H1 (cell line): Measurements from ENCODE around the gene MBD5. TPM values are rescaled to one million over a fixed set of nuclear protein-coding genes. Genes with fewer than 3 reads are reported as not detected.

Experiments used
- CTCF ChIA-PET: fragments of 300-600 bp; sonication (Branson Sonifier 250); formaldehyde crosslinking; loops from one replicate; lab custom pipeline; 2021; ENCODE audit not compliant: partially characterized antibody; lab: Charles Lee
- POLR2A ChIA-PET: fragments of 300-600 bp; sonication (Branson Sonifier 250); formaldehyde crosslinking; loops from one replicate; lab custom pipeline; 2021; ENCODE audit warnings: inconsistent platforms; ENCODE audit not compliant: partially characterized antibody; lab: Charles Lee
- DNase-seq, 2 experiments: peaks; one replicate each; pipeline versions ENCODE4 v3.0.0 to v3.0.0-alpha.2; 2010 to 2022; ENCODE audit warnings: low spot score in 2 of 2, low read depth in 1 of 2, mixed read lengths in 1 of 2
- FAIRE-seq: peaks from 2 replicates; lab custom pipeline; 2011; peaks lifted over from hg19 to GRCh38; lab: Jason Lieb, UNC
- H2AFZ ChIP-seq: 2 replicates; pipeline ENCODE4 v1.8.1; 2012; ENCODE audit warnings: low read length, inconsistent platforms
- H2AK5ac ChIP-seq: 2 replicates; pipeline ENCODE4 v1.6.1; 2013; ENCODE audit warnings: low read depth, low read length
- H2BK120ac ChIP-seq: replicated peaks from 2 replicates; pipeline ENCODE3; 2013; ENCODE audit warnings: low read depth, low read length, inconsistent platforms
- H2BK12ac ChIP-seq: 2 replicates; pipeline ENCODE4 v1.6.1; 2013; ENCODE audit warnings: low read depth, low read length
- H2BK15ac ChIP-seq: 2 replicates; pipeline ENCODE4 v1.6.1; 2013; ENCODE audit warnings: low read length
- H2BK20ac ChIP-seq: 2 replicates; pipeline ENCODE4 v1.6.1; 2013; ENCODE audit warnings: low read length
- H2BK5ac ChIP-seq: 2 replicates; pipeline ENCODE4 v1.6.1; 2013; ENCODE audit warnings: low read depth, low read length
- H3K14ac ChIP-seq: 2 replicates; pipeline ENCODE4 v1.6.1; 2013; ENCODE audit warnings: inconsistent platforms; ENCODE audit not compliant: insufficient read length
- H3K18ac ChIP-seq: 2 replicates; pipeline ENCODE4 v1.6.1; 2013; ENCODE audit warnings: low read length; ENCODE audit errors: extremely low read depth
- H3K23ac ChIP-seq: 2 replicates; pipeline ENCODE4 v1.6.1; 2013; ENCODE audit warnings: inconsistent platforms; ENCODE audit not compliant: insufficient read length
- H3K23me2 ChIP-seq: 2 replicates; pipeline ENCODE4 v1.6.1; 2013; ENCODE audit warnings: low read depth, low read length
- H3K27ac ChIP-seq: 2 replicates; pipeline ENCODE4 v1.6.1; 2011; ENCODE audit warnings: low read depth, low read length, inconsistent platforms
- H3K27me3 ChIP-seq, 4 experiments: replicated peaks in 1 of 4; 1 replicate in 1 of 4; 2 replicates in 3 of 4; pipeline versions ENCODE4 v1.6.1 to v1.8.1; 2011 to 2013; ENCODE audit warnings: low read length in 3 of 4, mild to moderate bottlenecking in 3 of 4, inconsistent platforms in 2 of 4, mixed read lengths in 2 of 4, moderate library complexity in 1 of 4; ENCODE audit not compliant: control insufficient read depth in 3 of 4, insufficient read depth in 3 of 4; ENCODE audit errors: extremely low read depth in 1 of 4
- H3K36me3 ChIP-seq, 4 experiments: 2 replicates each; pipeline versions ENCODE4 v1.6.1 to v1.8.1; 2011 to 2013; ENCODE audit warnings: mild to moderate bottlenecking in 4 of 4, low read length in 3 of 4, moderate library complexity in 2 of 4, control low read depth in 1 of 4, inconsistent platforms in 1 of 4; ENCODE audit not compliant: insufficient read depth in 4 of 4, control insufficient read depth in 2 of 4
- H3K4ac ChIP-seq: replicated peaks from 2 replicates; pipeline ENCODE3; 2013; ENCODE audit warnings: low read length, low read depth, mixed read lengths, inconsistent platforms; ENCODE audit not compliant: insufficient read length
- H3K4me1 ChIP-seq, 4 experiments: replicated peaks in 1 of 4; 1 replicate in 1 of 4; 2 replicates in 3 of 4; pipeline versions ENCODE4 v1.6.1 to v1.8.1; 2011 to 2013; ENCODE audit warnings: low read length in 3 of 4, inconsistent platforms in 2 of 4, mixed read lengths in 1 of 4; ENCODE audit not compliant: insufficient read depth in 4 of 4, control insufficient read depth in 3 of 4
- H3K4me2 ChIP-seq, 2 experiments: 2 replicates each; pipeline versions ENCODE4 v1.6.1 to v1.8.1; 2011 to 2013; ENCODE audit warnings: low read depth in 2 of 2, low read length in 2 of 2, control low read depth in 1 of 2, inconsistent platforms in 1 of 2, mild to moderate bottlenecking in 1 of 2; ENCODE audit not compliant: insufficient read depth in 1 of 2
- H3K4me3 ChIP-seq, 4 experiments: fragments of 200-600, 300-600 bp in 1 of 4; sonication (generic), shearing (Covaris generic), sonication (Bioruptor Twin) in 1 of 4; 2 replicates each; pipeline versions ENCODE4 v1.5.1 to v1.8.1; 2011 to 2016; ENCODE audit warnings: low read length in 4 of 4, low read depth in 3 of 4, control low read depth in 2 of 4, inconsistent platforms in 2 of 4, mild to moderate bottlenecking in 2 of 4, mixed read lengths in 1 of 4, moderate library complexity in 1 of 4; ENCODE audit not compliant: insufficient read depth in 2 of 4; ENCODE audit errors: extremely low read depth in 1 of 4
- H3K56ac ChIP-seq: replicated peaks from 2 replicates; pipeline ENCODE3; 2013; ENCODE audit warnings: low read depth, mild to moderate bottlenecking, mixed read lengths, low read length, inconsistent platforms; ENCODE audit not compliant: insufficient read length
- H3K79me1 ChIP-seq: 2 replicates; pipeline ENCODE4 v1.6.1; 2013; ENCODE audit warnings: low read depth, low read length, control low read depth
- H3K79me2 ChIP-seq, 2 experiments: 2 replicates each; pipeline versions ENCODE4 v1.6.1 to v1.8.1; 2012 to 2013; ENCODE audit warnings: low read length in 2 of 2, mild to moderate bottlenecking in 2 of 2, inconsistent platforms in 1 of 2; ENCODE audit not compliant: insufficient read depth in 2 of 2, control insufficient read depth in 1 of 2
- H3K9ac ChIP-seq, 4 experiments: replicated peaks in 1 of 4; 1 replicate in 1 of 4; 2 replicates in 3 of 4; pipeline versions ENCODE4 v1.6.1 to v1.8.1; 2011 to 2013; ENCODE audit warnings: low read depth in 3 of 4, low read length in 3 of 4, control low read depth in 2 of 4, mild to moderate bottlenecking in 2 of 4, moderate library complexity in 2 of 4, inconsistent platforms in 1 of 4; ENCODE audit errors: extremely low read depth in 1 of 4
- H3K9me3 ChIP-seq, 2 experiments: 2 replicates each; pipeline versions ENCODE4 v1.6.1 to v1.8.1; 2012 to 2013; ENCODE audit warnings: mild to moderate bottlenecking in 2 of 2, moderate library complexity in 2 of 2, control low read depth in 1 of 2, inconsistent platforms in 1 of 2, low read depth in 1 of 2, low read length in 1 of 2, mixed read lengths in 1 of 2; ENCODE audit not compliant: insufficient read depth in 2 of 2
- H4K20me1 ChIP-seq, 2 experiments: replicated peaks in 1 of 2; 2 replicates each; pipeline versions ENCODE3 to v1.8.1; 2011 to 2013; ENCODE audit warnings: inconsistent platforms in 2 of 2, low read length in 2 of 2, mild to moderate bottlenecking in 1 of 2; ENCODE audit not compliant: insufficient read depth in 2 of 2, control insufficient read depth in 1 of 2
- H4K5ac ChIP-seq: 2 replicates; pipeline ENCODE4 v1.6.1; 2013; ENCODE audit warnings: low read length, low read depth, mixed read lengths, inconsistent platforms; ENCODE audit not compliant: insufficient read length
- H4K8ac ChIP-seq: 2 replicates; pipeline ENCODE4 v1.8.0; 2013; ENCODE audit warnings: mild to moderate bottlenecking, moderate library complexity, low read length, inconsistent platforms; ENCODE audit not compliant: insufficient read depth; ENCODE audit errors: extremely low read depth
- H4K91ac ChIP-seq: replicated peaks from 2 replicates; pipeline ENCODE3; 2013; ENCODE audit warnings: low read length, mixed read lengths, inconsistent platforms; ENCODE audit not compliant: insufficient read length
- BRCA1 ChIP-seq: IDR thresholded peaks from 2 replicates; pipeline ENCODE4 v1.6.1; 2012; ENCODE audit warnings: low read depth, low read length, improper control_type of control experiment
- CBX8 ChIP-seq: fragments of 300-800, 300-1000 bp; sonication (generic); IDR thresholded peaks from 2 replicates; pipeline ENCODE4 v1.7.1; 2016; ENCODE audit warnings: low read depth, low read length, borderline replicate concordance
- CTBP2 ChIP-seq: IDR thresholded peaks from 2 replicates; pipeline ENCODE4 v1.7.0; 2011; ENCODE audit warnings: borderline replicate concordance, mild to moderate bottlenecking, moderate library complexity, mixed read lengths, low read length; ENCODE audit not compliant: insufficient read depth, insufficient read length
- CTCF ChIP-seq, 3 experiments: IDR thresholded peaks; 1 replicate in 2 of 3; 2 replicates in 1 of 3; pipeline versions ENCODE4 v1.5.1 to v1.6.1; 2011; ENCODE audit warnings: low read length in 3 of 3, mild to moderate bottlenecking in 3 of 3, inconsistent platforms in 2 of 3, low read depth in 1 of 3, moderate library complexity in 1 of 3; ENCODE audit not compliant: insufficient read depth in 1 of 3; ENCODE audit errors: control extremely low read depth in 1 of 3
- EZH2 ChIP-seq: fragments of 200-600 bp; sonication (generic); IDR thresholded peaks from 2 replicates; pipeline ENCODE4 v1.7.1; 2012; ENCODE audit warnings: low read depth, mild to moderate bottlenecking, moderate library complexity, low read length, inconsistent platforms; ENCODE audit not compliant: severe bottlenecking
- KDM1A ChIP-seq: fragments of 200-600, 300-600 bp; sonication (generic); IDR thresholded peaks from 2 replicates; pipeline ENCODE4 v1.7.1; 2016; ENCODE audit warnings: mild to moderate bottlenecking, low read length, borderline replicate concordance
- NANOG ChIP-seq: IDR thresholded peaks from 2 replicates; pipeline ENCODE4 v1.6.1; 2011; ENCODE audit warnings: low read length, low read depth, mild to moderate bottlenecking, inconsistent platforms; ENCODE audit not compliant: insufficient read depth, poor library complexity, severe bottlenecking
- TAF7 ChIP-seq: optimal IDR thresholded peaks from 2 replicates; pipeline ENCODE3; 2011; ENCODE audit warnings: low read depth, mild to moderate bottlenecking, inconsistent platforms, low read length, moderate library complexity, borderline replicate concordance
- TEAD4 ChIP-seq: IDR thresholded peaks from 2 replicates; pipeline ENCODE4 v1.6.1; 2012; ENCODE audit warnings: low read depth, low read length, inconsistent platforms, mixed read lengths
- polyA plus RNA-seq, 7 experiments: library from polyadenylated mRNA; depleted of rRNA in 3 of 7; stranded (reverse) in 5 of 7; unstranded in 2 of 7; fragments of >200 nt in 5 of 7; fragments of 200-250 nt in 2 of 7; gene quantifications; 1 replicate in 5 of 7; 2 replicates in 1 of 7; 4 replicates in 1 of 7; pipeline versions ENCODE4 v1.2.1 to v1.2.3, GENCODE V29; 2011 to 2013; ENCODE audit warnings: missing spikeins in 2 of 7, mixed read lengths in 2 of 7
- total RNA-seq: library from RNA; stranded (reverse); fragmentation: NEBNext Ultra II Directional; extraction: Animal tissue kit (Norgen Biotek cat#: 25700); gene quantifications from 2 replicates; pipeline ENCODE4 v1.2.1, GENCODE V29; 2021
- TF ChIP-seq, protein P1 (sequence below): IDR thresholded peaks from 2 replicates; pipeline ENCODE4 v1.6.1; 2011; ENCODE audit warnings: low read length, improper control_type of control experiment

MBD5 gene
- total and polyA plus RNA-seq, 2 of the 8 experiments (the other 6 are each of a cell fraction or from before 2014, with no cell fraction given), result 9.7 to 29.4 TPM

GRCh38 chr2:148049284-148049683 lies 28.4 kb downstream of the MBD5 start:
- ChIA-PET CTCF (no interaction called here), POLR2A (interaction anchor here (0.6 kb wide), 1 partner anchor 433 kb away, joined by 3 read pairs; no protein-coding TSS in a partner anchor)
- TF ChIP-seq BRCA1 (no peak), CBX8 (no peak), CTBP2 (no peak), EZH2 (no peak), KDM1A (no peak), TEAD4 (no peak), TAF7 (no peak), CTCF (IDR thresholded peaks at IDR 0.05; ENCODE audit: control extremely low read depth in 1 of 3, insufficient read depth in 1 of 3, low read depth in 1 of 3, low read length in 3 of 3) (no peak), NANOG (no peak)
- TF ChIP-seq, protein P1, sequence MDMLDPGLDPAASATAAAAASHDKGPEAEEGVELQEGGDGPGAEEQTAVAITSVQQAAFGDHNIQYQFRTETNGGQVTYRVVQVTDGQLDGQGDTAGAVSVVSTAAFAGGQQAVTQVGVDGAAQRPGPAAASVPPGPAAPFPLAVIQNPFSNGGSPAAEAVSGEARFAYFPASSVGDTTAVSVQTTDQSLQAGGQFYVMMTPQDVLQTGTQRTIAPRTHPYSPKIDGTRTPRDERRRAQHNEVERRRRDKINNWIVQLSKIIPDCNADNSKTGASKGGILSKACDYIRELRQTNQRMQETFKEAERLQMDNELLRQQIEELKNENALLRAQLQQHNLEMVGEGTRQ, result no peak

More at GRCh38 chr2:148049284-148049683, 28.4 kb downstream of the MBD5 start:
- Histone ChIP-seq H2BK15ac (no peak overlapping the region), H3K79me1 (no peaks in the 10 kb centered on the region), H3K14ac (no peak overlapping the region), H2AFZ (no peak overlapping the region), H3K56ac (no peak overlapping the region), H3K4ac (no peak overlapping the region), H3K23me2 (no peaks in the 10 kb centered on the region), H3K23ac (no peak overlapping the region), H3K9ac (no peak overlapping the region), H2BK12ac (no peak overlapping the region), H3K36me3 (no peaks in the 10 kb centered on the region), H2BK120ac (no peak overlapping the region), H3K4me2 (no peak overlapping the region), H3K9me3 (no peaks in the 10 kb centered on the region), H3K27me3 (no peaks in the 10 kb centered on the region), H3K4me1 (peaks cover 0 to 2% (median 0%) of the 10 kb centered on the region in 4 experiments; a peak in 2 of 7 replicates), H2BK5ac (no peak overlapping the region), H2BK20ac (no peak overlapping the region), H2AK5ac (no peak overlapping the region; the same call in 1 of the 2 replicates), H4K8ac (no peak overlapping the region), H3K27ac (no peak overlapping the region), H4K20me1 (no peaks in the 10 kb centered on the region), H3K18ac (no peak overlapping the region), H3K4me3 (no peak overlapping the region), H4K5ac (no peak overlapping the region), H3K79me2 (peaks cover 0 to 7% of the 10 kb centered on the region in 2 experiments; a peak in 2 of 4 replicates), H4K91ac (no peak overlapping the region)
- DNase-seq (no peak), FAIRE-seq (no peak)
